GM19351 (cell line): ENCODE data around the gene MSI2.

ENCODE experiments used
- ATAC-seq: cut with Tn5 transposase; IDR thresholded peaks from one replicate; pipeline ENCODE4 v1.9.1; 2021; ENCODE audit warnings: mild to moderate bottlenecking, moderate library complexity; ENCODE audit not compliant: unreplicated experiment

MSI2 gene

GRCh38 chr17:57718878-57719277 is 462.6 kb downstream of the MSI2 start:
- ATAC-seq, result no peak

- ATAC-seq, result no peak
These were observed 464.2 kb downstream of the MSI2 start for GRCh38 chr17:57720386-57721035.

DNA sequence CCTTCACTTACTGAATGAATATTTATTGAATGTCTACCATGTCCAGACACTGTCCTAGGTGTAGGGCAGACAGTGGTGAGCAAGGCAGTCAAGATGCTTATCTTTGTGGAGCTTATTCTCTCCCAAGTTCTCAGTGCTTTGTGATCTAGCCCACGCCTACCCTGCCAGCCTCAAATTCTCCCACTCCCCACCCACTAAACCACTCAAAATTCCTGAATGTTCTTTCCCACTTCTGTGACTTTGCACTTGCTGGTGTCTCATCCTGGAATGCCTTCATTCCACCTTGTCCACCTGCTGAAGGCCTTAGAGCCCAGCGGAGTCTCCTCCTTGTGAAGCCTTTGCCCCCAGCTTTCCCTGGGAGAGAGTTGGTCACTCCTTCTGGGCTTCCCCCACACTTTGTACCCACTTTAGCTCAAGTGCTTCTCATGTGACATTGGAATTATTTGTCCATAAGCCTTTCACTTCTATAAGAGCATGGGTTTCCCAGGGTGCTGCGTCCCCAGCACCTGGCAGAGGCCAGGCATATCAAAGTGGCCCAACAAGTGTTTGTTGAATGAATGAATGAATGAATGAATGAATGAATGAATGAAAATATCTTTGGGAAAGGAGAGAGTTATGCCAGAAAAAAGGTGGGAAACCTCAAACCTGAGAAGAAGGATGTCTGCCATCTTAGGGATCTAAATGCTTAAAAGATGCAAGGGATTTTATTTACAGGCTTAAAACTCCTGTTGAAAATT is 465.8 kb downstream of the MSI2 start:
- ATAC-seq, result no peak

- no peak for ATAC-seq
These were observed 466.4 kb downstream of the MSI2 start for GRCh38 chr17:57722704-57723043.

DNA sequence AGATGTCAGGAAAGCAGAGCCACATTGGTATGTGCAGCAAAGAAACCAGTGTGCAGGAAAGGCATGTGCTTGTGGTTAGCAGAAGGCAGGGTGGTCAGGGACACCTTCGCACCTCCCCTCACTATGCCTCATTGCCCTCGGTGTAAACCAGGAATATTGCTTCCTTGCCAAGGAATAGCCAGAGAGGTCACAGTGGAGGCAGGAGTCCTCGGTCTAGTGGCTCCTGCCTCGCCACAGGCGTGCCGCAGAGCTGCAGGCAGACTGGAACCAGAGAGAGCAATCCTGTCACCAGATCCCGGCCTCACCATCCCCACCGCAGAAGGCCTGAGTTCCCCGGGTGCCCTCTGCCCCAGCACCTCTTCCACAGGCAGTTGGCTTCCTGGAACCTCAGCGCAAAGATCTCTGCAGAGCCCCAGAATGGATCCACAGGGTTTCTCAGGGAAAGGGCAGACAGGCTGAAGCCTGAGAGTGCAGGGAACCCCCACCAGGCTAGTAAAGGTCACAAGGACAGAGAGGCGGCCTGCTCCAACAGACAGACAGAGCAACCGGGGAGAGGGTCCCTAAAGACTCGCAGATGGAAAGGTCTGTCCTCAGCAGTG is 467.2 kb downstream of the MSI2 start:
- no peak for ATAC-seq

- peak; percentile 67 for ATAC-seq
These were observed 467.9 kb downstream of the MSI2 start for GRCh38 chr17:57724026-57724728.

DNA sequence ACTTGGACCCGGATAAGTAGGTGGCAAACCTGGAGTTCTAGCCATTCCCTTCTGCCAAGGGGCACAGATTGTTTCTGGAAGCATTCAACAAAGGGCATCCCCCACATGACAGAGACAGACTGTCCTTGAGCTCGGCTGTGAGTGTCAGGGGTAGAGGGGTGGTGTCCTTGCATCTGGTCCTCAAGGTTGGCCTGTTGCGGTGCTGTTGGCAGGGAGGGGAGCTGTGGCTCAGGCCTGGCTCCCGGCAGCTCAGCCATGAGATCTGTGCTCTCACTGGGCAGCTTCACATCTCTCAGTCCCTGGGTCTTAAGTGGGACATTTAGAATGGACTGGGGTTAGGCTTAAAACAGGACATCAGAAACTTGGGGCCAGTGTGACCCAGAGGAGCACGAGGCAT is 468.4 kb downstream of the MSI2 start:
- ATAC-seq, result no peak

- ATAC-seq, result no peak
These were observed 470.0 kb downstream of the MSI2 start for GRCh38 chr17:57726213-57726790.

DNA sequence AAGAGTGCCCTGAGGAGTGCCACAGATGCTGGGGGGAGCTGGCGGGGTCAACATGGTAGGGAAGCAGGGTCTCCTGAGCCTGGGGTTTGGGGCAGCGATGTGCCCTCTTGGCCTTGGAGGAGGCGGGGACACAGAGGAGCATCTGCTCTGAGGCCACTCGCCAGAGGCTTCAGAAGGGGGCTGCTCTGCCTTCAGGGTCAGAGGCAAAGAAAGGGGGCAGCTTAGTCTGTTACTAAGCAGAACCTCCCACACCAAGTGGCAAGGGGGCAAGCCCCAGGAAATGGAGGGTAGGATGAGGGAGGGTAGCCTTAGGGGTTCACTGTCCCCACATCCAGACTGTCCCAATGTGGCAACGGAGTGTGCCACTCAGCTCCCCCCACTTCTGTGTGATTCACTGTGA is 470.5 kb downstream of the MSI2 start:
- no peak for ATAC-seq

DNA sequence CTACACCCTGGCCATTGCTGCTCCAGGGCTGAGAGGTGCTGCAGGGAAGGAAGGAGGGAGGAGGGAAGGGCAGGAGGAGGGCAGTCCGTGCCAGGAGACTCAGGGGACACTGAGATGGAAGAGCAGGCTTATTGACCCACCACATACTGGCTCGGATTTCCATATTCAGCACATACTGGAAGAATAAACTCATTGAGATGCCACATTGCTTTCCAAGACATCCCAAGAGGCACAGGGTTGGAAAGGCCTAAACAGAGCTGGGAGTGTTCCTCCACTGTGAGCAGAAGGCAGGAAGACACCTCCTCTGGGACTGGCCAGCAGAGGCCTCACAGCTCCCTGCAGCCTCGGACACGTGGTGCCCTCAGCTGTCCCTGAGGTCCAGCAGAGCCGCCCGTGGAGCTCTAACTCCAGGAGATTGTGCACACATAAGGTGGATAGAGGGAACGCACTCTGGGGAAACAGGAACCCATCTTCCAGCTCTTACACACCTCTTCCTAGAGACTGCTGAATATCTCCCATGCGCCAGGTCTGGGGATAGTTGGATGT is 471.4 kb downstream of the MSI2 start:
- ATAC-seq, result no peak

GRCh38 chr17:57730026-57730701 is 473.8 kb downstream of the MSI2 start:
- ATAC-seq, result no peak

DNA sequence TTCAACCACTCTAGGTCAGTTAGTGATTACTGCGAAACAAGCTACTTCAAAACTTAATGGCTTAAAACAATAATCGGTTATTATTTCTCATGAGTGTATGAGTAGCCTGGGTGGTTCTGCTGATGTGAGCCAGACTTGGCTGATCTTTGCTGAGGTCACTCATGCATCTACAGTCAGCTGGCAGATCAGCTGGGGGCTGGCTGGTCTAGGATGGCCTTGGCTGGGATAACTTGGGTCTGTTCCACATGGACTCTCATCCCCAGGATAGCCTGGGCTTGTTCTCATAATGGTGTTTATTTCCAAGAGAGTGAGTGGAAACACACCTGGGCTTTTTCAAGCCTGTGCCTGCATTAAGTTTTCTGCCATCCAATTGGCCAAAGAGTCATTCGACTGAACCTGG is 475.7 kb downstream of the MSI2 start:
- ATAC-seq, result no peak

- ATAC-seq, result no peak
These were observed 476.8 kb downstream of the MSI2 start for GRCh38 chr17:57733085-57733484.
